Adrenal gland (tissue), 12 donors: ENCODE data around the gene VPS37C. TPM values are rescaled to one million over a fixed set of nuclear protein-coding genes. Genes with fewer than 3 reads are reported as not detected.
"Not testable (repeated sequence)": the region's sequence is repeated elsewhere in the genome, so short reads cannot be mapped to it uniquely, and the experiment has no call there.

Source experiments
- DNase-seq, 7 donors: peaks; one replicate each; pipeline ENCODE4 v3.0.0-alpha.2; 2019 to 2020
- H3K27ac ChIP-seq, 5 donors: fragments of 200-600 bp; sonication (generic) in 4 of 5; 1 replicate in 3 of 5; 2 replicates in 2 of 5; pipeline versions ENCODE4 v1.5.1 to v1.8.0; 2016 to 2020; ENCODE audit warnings: mild to moderate bottlenecking in 1 of 5
- H3K27me3 ChIP-seq: fragments of 200-600 bp; 2 replicates; pipeline ENCODE4 v1.8.0; 2021
- H3K36me3 ChIP-seq, 2 donors: fragments of 200-600 bp; replicated peaks in 1 of 2; 1 replicate in 1 of 2; 2 replicates in 1 of 2; pipeline versions ENCODE4 v1.5.1 to v1.8.0; 2018 to 2022
- H3K4me1 ChIP-seq, 2 donors: fragments of 200-600 bp; replicated peaks in 1 of 2; 1 replicate in 1 of 2; 2 replicates in 1 of 2; pipeline versions ENCODE4 v1.5.1 to v1.8.0; 2018 to 2021
- H3K4me3 ChIP-seq, 4 donors: fragments of 200-600 bp; sonication (generic) in 3 of 4; one replicate each; pipeline ENCODE4 v1.5.1; 2016 to 2018
- H3K9me3 ChIP-seq, 3 donors: fragments of 200-600 bp; sonication (generic) in 1 of 3; replicated peaks in 1 of 3; 1 replicate in 2 of 3; 2 replicates in 1 of 3; pipeline versions ENCODE4 v1.5.1 to v1.8.0; 2016 to 2021
- CTCF ChIP-seq, 6 experiments: fragments of 450-650 bp in 4 of 6; fragments of 200-600 bp in 2 of 6; sonication (generic) in 1 of 6; IDR thresholded peaks; 1 replicate in 5 of 6; 2 replicates in 1 of 6; pipeline versions ENCODE4 v1.5.1 to v1.8.0; 2016 to 2021; ENCODE audit warnings: antibody characterized with exemption in 6 of 6, mild to moderate bottlenecking in 2 of 6, moderate library complexity in 1 of 6
- POLR2A ChIP-seq, 2 donors: fragments of 450-650 bp; IDR thresholded peaks; one replicate each; pipeline ENCODE4 v1.6.1; 2017; ENCODE audit warnings: antibody characterized with exemption in 2 of 2, mild to moderate bottlenecking in 2 of 2, moderate library complexity in 1 of 2
- WGBS, 4 donors: extraction: QIAGEN DNeasy Blood & Tissue Kit in 2 of 4; methylation state at CpG; one replicate each; pipeline versions ENCODE4 v1.1.5 to v1.1.7; 2013 to 2017; 5-methylcytosine and 5-hydroxymethylcytosine counted together
- intact Hi-C, 2 donors: fragments of 100-400 bp; cut with DNase I; formaldehyde crosslinking; loops; one replicate each; pipeline versions ENCODE4 v1.14.1 to v1.15.0; 2022 to 2023
- polyA plus RNA-seq, 3 donors: library from polyadenylated mRNA; stranded (reverse); fragments of 200-250 nt in 2 of 3; fragments of 350-450 nt in 1 of 3; fragmentation: Illumina TruSeq in 1 of 3; extraction: RNeasy Lipid Tissue Mini Kit (QIAGEN cat#74804) in 1 of 3; gene quantifications; one replicate each; pipeline ENCODE4 v1.2.3, GENCODE V29; 2013 to 2014
- total RNA-seq, 9 donors: library from RNA; depleted of rRNA in 4 of 9; stranded (reverse); fragments of >200 nt in 4 of 9; fragments of 120-200 nt in 1 of 9; fragmentation: NEBNext Ultra II Directional in 1 of 9; extraction: Animal tissue kit (Norgen Biotek cat#: 25700) in 1 of 9; gene quantifications; one replicate each; pipeline versions ENCODE4 v1.1.0 to v1.2.4, GENCODE V29; 2013 to 2023
- donor health status: healthy with polysubstance abuse.
- donor health status: Bipolar disorder and iron deficiency.
- donor health status: DM: yes; HTN: yes; CAD: no.
- donor health status: DM: no; HTN: no; CAD: no.
- donor health status: DM: no; HTN: no; CAD: no.
- donor health status: DM: yes; HTN: yes; CAD: no.

VPS37C gene
- total and polyA plus RNA-seq, 12 donors: 8.6 to 27.9 (median 18.5) TPM

GRCh38 chr11:61186504-61186903 is 25.3 kb upstream of the VPS37C start:
- Histone ChIP-seq H3K27ac (no peak overlapping the region), H3K4me1 (no peaks in the 10 kb centered on the region), H3K9me3 (no peaks in the 10 kb centered on the region), H3K4me3 (no peak overlapping the region), H3K36me3 (no peaks in the 10 kb centered on the region), H3K27me3 (peaks cover 5% of the 10 kb centered on the region)
- 63 to 80% (median 75%) methylated on average over 8 of the region's 8 CpGs for WGBS, 4 donors
- intact Hi-C loops: loop anchor here in 1 of 2 donors (5.0 kb wide), 1 partner anchor 354 kb away; no protein-coding TSS in a partner anchor
- TF ChIP-seq POLR2A (IDR thresholded peaks at IDR 0.05) (no peak), CTCF (IDR thresholded peaks at IDR 0.05) (no peak)
- no peak for DNase-seq

- DNase-seq: no peak
- Histone ChIP-seq H3K9me3 (no peaks in the 10 kb centered on the region), H3K4me1 (no peaks in the 10 kb centered on the region), H3K36me3 (no peaks in the 10 kb centered on the region), H3K27me3 (no peaks in the 10 kb centered on the region), H3K4me3 (no peak overlapping the region), H3K27ac (no peak overlapping the region)
- 83 to 89% (median 87%) methylated on average over 4 of the region's 4 CpGs for WGBS, 4 donors
- TF ChIP-seq POLR2A (IDR thresholded peaks at IDR 0.05): no peak
- TF ChIP-seq CTCF (IDR thresholded peaks at IDR 0.05): no peak
- intact Hi-C loops: no loop called here
Observed at GRCh38 chr11:61183645-61184044, 22.4 kb upstream of the VPS37C start.

- intact Hi-C loops: no loop called here
- no peak overlapping the region for H3K4me3 ChIP-seq
- no peaks in the 10 kb centered on the region for H3K9me3 ChIP-seq
- H3K27me3 ChIP-seq: no peaks in the 10 kb centered on the region
- DNase-seq: no peak
- H3K27ac ChIP-seq: no peak overlapping the region
- H3K4me1 ChIP-seq: no peaks in the 10 kb centered on the region
- 90 to 93% (median 91%) methylated on average over 4 of the region's 4 CpGs for WGBS, 4 donors
- TF ChIP-seq POLR2A (IDR thresholded peaks at IDR 0.05) (no peak), CTCF (IDR thresholded peaks at IDR 0.05) (no peak)
- no peaks in the 10 kb centered on the region for H3K36me3 ChIP-seq
Observed at GRCh38 chr11:61181489-61181888, 20.3 kb upstream of the VPS37C start.

GRCh38 chr11:61180205-61180604 is 19.0 kb upstream of the VPS37C start:
- DNase-seq, H3K4me1 ChIP-seq, H3K27ac ChIP-seq, H3K9me3 ChIP-seq, intact Hi-C loops, H3K27me3 ChIP-seq, H3K36me3 ChIP-seq, H3K4me3 ChIP-seq: not testable (repeated sequence)
- 87 to 98% (median 92%) methylated on average over 5 to 6 of the region's 6 CpGs; no CpG with 5 or more reads in 1 of the 4 donors for WGBS, 4 donors

- H3K36me3 ChIP-seq: no peaks in the 10 kb centered on the region
- TF ChIP-seq CTCF (IDR thresholded peaks at IDR 0.05) (no peak), POLR2A (IDR thresholded peaks at IDR 0.05) (no peak)
- H3K9me3 ChIP-seq: no peaks in the 10 kb centered on the region
- intact Hi-C loops: no loop called here
- no peak overlapping the region for H3K27ac ChIP-seq
- H3K4me1 ChIP-seq: no peaks in the 10 kb centered on the region
- 62 to 73% (median 64%) methylated on average over 6 of the region's 6 CpGs for WGBS, 4 donors
- no peak overlapping the region for H3K4me3 ChIP-seq
- peaks cover 3% of the 10 kb centered on the region for H3K27me3 ChIP-seq
- DNase-seq: no peak
Observed at GRCh38 chr11:61176446-61176845, 15.2 kb upstream of the VPS37C start.
